H9 (cell line): ENCODE measurements around the gene ATP8A1. TPM values are rescaled to one million over a fixed set of nuclear protein-coding genes. Genes with fewer than 3 reads are reported as not detected.

Experiments used
- DNase-seq: peaks from one replicate; pipeline ENCODE4 v3.0.0-alpha.2; 2017
- H2AFZ ChIP-seq: one replicate; pipeline ENCODE4 v1.6.1; 2013; ENCODE audit warnings: mild to moderate bottlenecking, low read length, control low read depth, moderate library complexity
- H2AK5ac ChIP-seq: 2 replicates; pipeline ENCODE4 v1.6.1; 2013; ENCODE audit warnings: low read length, control low read depth, mixed read lengths; ENCODE audit not compliant: insufficient read length
- H2BK120ac ChIP-seq: one replicate; pipeline ENCODE4 v1.6.1; 2013; ENCODE audit warnings: low read depth, mild to moderate bottlenecking, low read length, control low read depth, inconsistent platforms; ENCODE audit not compliant: poor library complexity, severe bottlenecking
- H2BK12ac ChIP-seq: 2 replicates; pipeline ENCODE4 v1.6.1; 2013; ENCODE audit warnings: low read length, control low read depth, mixed read lengths, low read depth; ENCODE audit not compliant: insufficient read length
- H2BK15ac ChIP-seq: 2 replicates; pipeline ENCODE4 v1.6.1; 2013; ENCODE audit warnings: low read depth, low read length, control low read depth
- H2BK20ac ChIP-seq: one replicate; pipeline ENCODE4 v1.6.1; 2013; ENCODE audit warnings: low read depth, mild to moderate bottlenecking, low read length, control low read depth, inconsistent platforms; ENCODE audit not compliant: poor library complexity, severe bottlenecking
- H2BK5ac ChIP-seq: 2 replicates; pipeline ENCODE4 v1.6.1; 2013; ENCODE audit warnings: low read length, control low read depth, mixed read lengths; ENCODE audit not compliant: insufficient read length
- H3K14ac ChIP-seq: 2 replicates; pipeline ENCODE4 v1.6.1; 2013; ENCODE audit warnings: low read length, control low read depth; ENCODE audit not compliant: insufficient read depth
- H3K18ac ChIP-seq: 2 replicates; pipeline ENCODE4 v1.6.1; 2013; ENCODE audit warnings: low read depth, mild to moderate bottlenecking, mixed read lengths, low read length, control low read depth; ENCODE audit not compliant: insufficient read length
- H3K23ac ChIP-seq: 2 replicates; pipeline ENCODE4 v1.6.1; 2013; ENCODE audit warnings: low read length, control low read depth, mixed read lengths, low read depth; ENCODE audit not compliant: insufficient read length
- H3K23me2 ChIP-seq: 2 replicates; pipeline ENCODE4 v1.6.1; 2013; ENCODE audit warnings: low read depth, mild to moderate bottlenecking, mixed read lengths, low read length, control low read depth; ENCODE audit not compliant: insufficient read length, poor library complexity, severe bottlenecking
- H3K27ac ChIP-seq: 2 replicates; pipeline ENCODE4 v1.5.1; 2013; ENCODE audit warnings: low read length, control low read depth, mixed read lengths, low read depth; ENCODE audit not compliant: insufficient read length
- H3K27me3 ChIP-seq: 2 replicates; pipeline ENCODE4 v1.6.1; 2013; ENCODE audit warnings: low read length, control low read depth, inconsistent platforms; ENCODE audit not compliant: insufficient read depth
- H3K4ac ChIP-seq: 2 replicates; pipeline ENCODE4 v1.6.1; 2013; ENCODE audit warnings: low read depth, mild to moderate bottlenecking, control low read depth, inconsistent platforms, low read length, moderate library complexity
- H3K4me1 ChIP-seq: 2 replicates; pipeline ENCODE4 v1.6.1; 2013; ENCODE audit warnings: low read length, control low read depth, inconsistent platforms; ENCODE audit not compliant: insufficient read depth
- H3K4me2 ChIP-seq: 2 replicates; pipeline ENCODE4 v1.6.1; 2013; ENCODE audit warnings: low read length, control low read depth, mixed read lengths; ENCODE audit not compliant: insufficient read length, insufficient read depth
- H3K56ac ChIP-seq: 2 replicates; pipeline ENCODE4 v1.6.1; 2013; ENCODE audit warnings: low read depth, mild to moderate bottlenecking, mixed read lengths, low read length, control low read depth; ENCODE audit not compliant: insufficient read length
- H3K79me1 ChIP-seq: 2 replicates; pipeline ENCODE4 v1.6.1; 2013; ENCODE audit warnings: low read depth, mild to moderate bottlenecking, moderate library complexity, low read length, control low read depth, inconsistent platforms; ENCODE audit not compliant: insufficient read depth, poor library complexity, severe bottlenecking
- H3K79me2 ChIP-seq: 2 replicates; pipeline ENCODE4 v1.6.1; 2013; ENCODE audit warnings: low read length, control low read depth, inconsistent platforms; ENCODE audit not compliant: insufficient read depth
- H3K9ac ChIP-seq: 2 replicates; pipeline ENCODE4 v1.6.1; 2013; ENCODE audit warnings: low read length, control low read depth, mixed read lengths; ENCODE audit not compliant: insufficient read length; ENCODE audit errors: extremely low read depth
- H3K9me3 ChIP-seq: one replicate; pipeline ENCODE4 v1.6.1; 2013; ENCODE audit warnings: low read depth, low read length, inconsistent platforms; ENCODE audit not compliant: control insufficient read depth
- H3T11ph ChIP-seq: one replicate; pipeline ENCODE4 v1.6.1; 2013; ENCODE audit warnings: mild to moderate bottlenecking, low read length, control low read depth, inconsistent platforms
- H4K20me1 ChIP-seq: one replicate; pipeline ENCODE4 v1.6.1; 2013; ENCODE audit not compliant: control insufficient read depth, insufficient read length, insufficient read depth
- H4K5ac ChIP-seq: 2 replicates; pipeline ENCODE4 v1.6.1; 2013; ENCODE audit warnings: low read depth, mild to moderate bottlenecking, mixed read lengths, low read length, control low read depth; ENCODE audit not compliant: insufficient read length
- H4K8ac ChIP-seq: replicated peaks from 2 replicates; pipeline ENCODE4 v1.6.1; 2013; ENCODE audit warnings: low read length, control low read depth, mixed read lengths, low read depth; ENCODE audit not compliant: insufficient read length
- H4K91ac ChIP-seq: 2 replicates; pipeline ENCODE4 v1.6.1; 2013; ENCODE audit warnings: low read depth, mild to moderate bottlenecking, moderate library complexity, mixed read lengths, low read length, control low read depth; ENCODE audit not compliant: insufficient read length
- H3K27ac Mint-ChIP-seq, 3 experiments: 2 replicates in 2 of 3; 3 replicates in 1 of 3; pipeline ENCODE4 v1.8.0; 2020 to 2021; ENCODE audit warnings: mixed read lengths in 3 of 3, mild to moderate bottlenecking in 1 of 3, moderate library complexity in 1 of 3
- H3K27me3 Mint-ChIP-seq: 2 replicates; pipeline ENCODE4 v1.8.0; 2021; ENCODE audit warnings: low read depth, mild to moderate bottlenecking, moderate library complexity, mixed read lengths
- H3K36me3 Mint-ChIP-seq, 3 experiments: 2 replicates in 2 of 3; 3 replicates in 1 of 3; pipeline ENCODE4 v1.8.0; 2020 to 2021; ENCODE audit warnings: low read depth in 3 of 3, mixed read lengths in 3 of 3; ENCODE audit not compliant: insufficient read depth in 1 of 3
- H3K4me1 Mint-ChIP-seq, 2 experiments: 2 replicates each; pipeline ENCODE4 v1.8.0; 2020; ENCODE audit warnings: mixed read lengths in 2 of 2
- H3K4me3 Mint-ChIP-seq, 2 experiments: 2 replicates in 1 of 2; 3 replicates in 1 of 2; pipeline ENCODE4 v1.8.0; 2020 to 2021; ENCODE audit warnings: mild to moderate bottlenecking in 2 of 2, mixed read lengths in 2 of 2, moderate library complexity in 1 of 2
- H3K9me3 Mint-ChIP-seq, 2 experiments: 2 replicates in 1 of 2; 3 replicates in 1 of 2; pipeline ENCODE4 v1.8.0; 2020; ENCODE audit warnings: mild to moderate bottlenecking in 2 of 2, mixed read lengths in 2 of 2, moderate library complexity in 1 of 2
- CTCF ChIP-seq: fragments of 200-600 bp; sonication (generic); conservative IDR thresholded peaks from 3 replicates; pipeline ENCODE4 v1.8.0; 2021; ENCODE audit warnings: antibody characterized with exemption, mild to moderate bottlenecking
- WGBS: extraction: QIAGEN DNeasy Blood & Tissue Kit; methylation state at CpG from one replicate; pipeline ENCODE4 v1.1.7; 2013; ENCODE audit warnings: missing lambda C conversion rate, low lambda C conversion rate, mixed read lengths; ENCODE audit not compliant: insufficient read length; ENCODE audit errors: extremely low coverage; 5-methylcytosine and 5-hydroxymethylcytosine counted together
- total RNA-seq: library from RNA; stranded (reverse); gene quantifications from 2 replicates; pipeline ENCODE4 v1.2.1, GENCODE V29; 2021

The ATP8A1 gene
- total RNA-seq, 1 experiment from 2014 or later: 5.1 TPM

- Histone ChIP-seq H2BK120ac (no peak overlapping the region), H3K79me1 (no peaks in the 10 kb centered on the region), H3K18ac (no peak overlapping the region), H4K20me1 (no peaks in the 10 kb centered on the region), H4K91ac (no peak overlapping the region), H3K4ac (no peak overlapping the region), H3K4me1 (no peaks in the 10 kb centered on the region; the same call in 1 of the 2 replicates), H3K9me3 (no peaks in the 10 kb centered on the region), H2BK5ac (no peak overlapping the region), H2AFZ (no peak overlapping the region), H3K27ac (no peak overlapping the region), H2BK20ac (no peak overlapping the region), H3K56ac (no peak overlapping the region), H3K23ac (no peak overlapping the region), H3K14ac (no peak overlapping the region), H2BK15ac (no peak overlapping the region), H3K79me2 (no peaks in the 10 kb centered on the region), H2BK12ac (no peak overlapping the region), H3K27me3 (no peaks in the 10 kb centered on the region), H3K9ac (no peak overlapping the region), H3K4me2 (no peak overlapping the region), H4K8ac (no peak overlapping the region), H3K23me2 (no peaks in the 10 kb centered on the region), H3T11ph (no peak overlapping the region), H2AK5ac (no peak overlapping the region), H4K5ac (no peak overlapping the region)
- peaks cover 0 to 7% (median 2%) of the 10 kb centered on the region in 3 experiments; a peak in 4 of 7 replicates for H3K36me3 Mint-ChIP-seq
- no peak for TF ChIP-seq CTCF
- H3K4me1 Mint-ChIP-seq: peaks cover 14 to 17% of the 10 kb centered on the region in 2 experiments
- no peak for DNase-seq
- H3K4me3 Mint-ChIP-seq: no peak overlapping the region
- no peak overlapping the region; a peak in 1 of 7 replicates for H3K27ac Mint-ChIP-seq
- H3K27me3 Mint-ChIP-seq: no peaks in the 10 kb centered on the region
- H3K9me3 Mint-ChIP-seq: peaks cover 5% of the 10 kb centered on the region in 2 experiments; a peak in 4 of 5 replicates
- whole genome bisulfite sequencing: no CpG with 5 or more reads among the region's 2 CpGs
These were observed 16.1 kb upstream of the ATP8A1 start for GRCh38 chr4:42673082-42673425.
